ENCODE results near the gene SLC35D2.

SLC35D2 gene

DNA sequence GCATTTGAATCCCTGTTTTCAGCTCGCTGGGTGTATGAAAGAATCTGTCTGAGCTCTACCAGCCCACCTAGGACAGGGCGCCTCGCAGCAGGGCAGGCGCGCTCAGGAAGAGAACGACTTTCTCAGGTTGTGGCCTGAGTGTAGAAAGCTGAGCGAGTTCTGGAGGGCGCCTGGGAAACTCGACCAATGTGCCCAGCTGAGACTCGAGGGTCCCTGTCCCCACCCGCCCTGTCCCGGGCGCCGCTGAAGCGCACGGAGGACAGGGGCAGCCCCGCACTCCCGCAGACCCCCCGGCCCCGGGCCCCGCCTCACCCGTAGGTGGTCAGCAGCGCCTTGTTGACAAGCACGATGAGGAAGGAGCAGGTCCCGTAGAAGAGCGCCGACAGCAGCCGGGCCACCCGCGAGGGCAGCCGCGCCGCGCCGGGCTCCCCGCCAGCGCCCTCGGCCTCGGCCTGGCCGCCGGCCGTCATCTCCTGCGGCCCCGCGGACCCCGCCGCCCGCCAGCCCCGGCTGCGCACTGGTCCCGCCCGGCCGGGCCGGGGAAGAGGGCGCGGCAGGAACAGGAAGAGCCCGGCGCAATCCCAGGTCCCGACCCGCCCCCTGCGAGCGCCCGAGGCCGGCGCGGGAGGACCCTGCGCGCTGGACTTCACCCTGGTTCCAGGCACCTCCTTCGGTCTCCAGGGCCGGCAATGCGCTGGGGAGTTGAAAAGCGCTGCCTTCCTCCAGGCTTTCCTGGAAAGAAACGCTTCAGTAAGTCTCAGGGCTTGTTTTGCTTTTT lies at the start of gene SLC35D2:
SLC35D2 (minus strand) TSS at position 547 of the 778 bp plus-strand sequence; CDS start at position 470, 77 bp downstream.
- peak; percentile 91 for DNase-seq (ENCODE audit: low spot score)

DNA sequence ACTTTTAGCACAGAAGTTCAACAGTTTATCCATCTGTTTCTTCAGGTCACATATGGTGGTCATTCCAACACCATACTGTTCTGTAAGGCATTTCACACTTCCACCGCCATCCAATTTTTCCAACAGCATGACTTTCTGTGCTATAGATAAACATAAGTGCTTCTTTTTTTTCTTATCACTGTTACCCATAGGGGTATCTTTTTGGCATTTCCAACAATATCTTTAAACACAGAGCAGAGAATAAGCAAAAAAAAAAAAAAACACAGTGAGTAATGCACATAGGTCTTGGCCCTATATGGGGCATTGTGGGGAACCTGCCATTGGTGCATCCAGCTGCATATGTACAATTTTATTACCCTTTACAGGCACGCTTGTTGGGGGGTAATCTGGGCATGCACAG lies 46.9 kb upstream of the SLC35D2 start:
- DNase-seq (ENCODE audit: low spot score) = no peak

DNA sequence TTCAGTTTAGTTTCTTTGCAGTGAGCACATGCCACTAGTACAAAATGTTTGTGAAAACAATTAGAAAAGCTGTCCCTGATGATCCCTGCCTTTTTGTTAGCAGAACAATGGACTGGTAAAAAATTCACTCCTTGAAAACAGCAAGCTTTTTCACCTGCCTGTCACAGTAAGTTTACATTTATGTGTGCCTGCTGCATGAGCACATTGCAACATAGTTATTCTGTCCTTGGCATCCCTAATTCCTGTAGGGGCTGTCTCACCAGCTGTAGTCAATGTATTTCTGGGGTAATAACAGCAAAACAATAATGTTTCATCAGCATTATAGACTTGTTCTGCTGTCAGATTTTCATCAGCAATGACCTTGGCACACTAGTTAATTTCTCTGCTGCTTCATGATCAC lies 46.2 kb upstream of the SLC35D2 start:
- DNase-seq (ENCODE audit: low spot score) = no peak

DNA sequence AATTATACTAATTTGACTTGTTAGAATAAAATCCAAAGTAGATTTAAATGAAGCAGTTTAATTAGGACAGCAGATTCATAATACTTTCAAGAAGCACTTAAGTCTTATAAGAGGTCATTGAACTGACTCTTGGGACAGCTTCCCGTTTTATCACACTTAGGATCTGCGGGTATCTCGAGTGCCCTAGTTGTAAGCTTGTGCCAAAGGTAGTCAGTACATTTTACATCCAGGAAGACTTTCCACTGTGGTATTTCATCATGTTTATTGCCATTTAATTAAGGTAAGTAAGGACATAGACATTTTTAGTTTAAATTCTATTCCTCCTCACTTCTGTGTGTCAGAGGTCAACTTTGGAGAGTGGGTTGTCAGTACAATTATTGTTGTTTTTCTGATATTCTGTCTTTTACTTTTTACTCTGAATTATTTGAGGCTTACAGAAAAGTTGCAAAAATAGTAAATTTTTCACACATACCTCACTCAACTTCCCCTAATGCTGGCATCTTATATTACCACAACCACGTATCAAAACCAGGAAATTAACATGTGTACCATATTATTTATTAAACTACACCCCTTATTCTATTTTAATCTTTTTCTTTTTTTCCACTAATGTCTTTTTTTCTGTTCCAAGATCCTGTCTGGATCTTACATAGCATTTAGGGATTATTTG lies 42.1 kb upstream of the SLC35D2 start:
- DNase-seq (ENCODE audit: low spot score) = no peak

DNA sequence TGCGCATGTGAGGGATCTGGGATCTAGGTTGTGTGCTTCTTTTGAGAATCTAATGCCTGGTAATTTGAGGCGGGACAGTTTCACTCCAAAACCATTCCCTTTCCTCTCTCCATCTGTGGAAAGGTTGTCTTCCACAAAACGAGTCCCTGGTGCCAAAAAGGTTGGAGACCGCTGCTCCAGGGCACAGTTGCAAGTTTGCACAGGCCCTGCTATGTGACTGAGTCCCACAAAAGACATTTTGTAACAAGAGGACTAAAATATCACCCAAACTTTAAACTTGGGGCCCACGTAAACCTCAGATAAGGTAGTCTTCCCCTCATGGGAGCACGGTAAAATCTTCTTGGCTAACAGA lies 40.5 kb upstream of the SLC35D2 start:
- DNase-seq (ENCODE audit: low spot score) = no peak

DNA sequence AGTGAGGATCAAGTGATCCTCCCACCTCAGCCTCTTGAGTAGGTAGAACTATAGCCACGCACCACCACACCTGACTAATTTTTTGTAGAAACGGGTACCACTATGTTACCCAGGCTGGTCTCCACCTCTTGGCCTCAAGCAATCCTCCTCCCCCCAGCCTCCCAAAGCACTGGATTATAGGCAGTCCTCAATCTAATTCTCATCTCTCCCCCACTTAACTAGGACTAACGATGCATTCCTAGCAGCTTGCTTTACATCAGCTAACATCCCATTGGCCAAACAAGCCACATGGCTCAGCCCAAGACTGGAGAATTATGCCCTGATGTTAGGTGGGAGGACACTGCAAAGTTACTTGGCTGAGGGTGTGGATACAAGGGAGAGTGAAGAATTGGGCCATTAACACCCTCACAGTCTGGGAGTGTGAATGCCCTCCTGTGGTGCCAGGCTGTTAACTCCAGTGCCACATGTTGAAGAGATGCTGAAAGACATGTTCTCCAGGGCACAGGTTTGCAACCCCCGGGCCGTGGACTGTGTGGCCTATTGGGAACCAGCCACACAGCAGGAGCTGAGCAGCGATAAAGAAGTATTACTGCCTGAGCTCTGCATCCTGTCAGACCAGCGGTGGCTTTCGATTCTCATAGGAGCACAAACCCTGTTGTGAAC lies 39.9 kb upstream of the SLC35D2 start:
- DNase-seq (ENCODE audit: low spot score) = no peak

DNA sequence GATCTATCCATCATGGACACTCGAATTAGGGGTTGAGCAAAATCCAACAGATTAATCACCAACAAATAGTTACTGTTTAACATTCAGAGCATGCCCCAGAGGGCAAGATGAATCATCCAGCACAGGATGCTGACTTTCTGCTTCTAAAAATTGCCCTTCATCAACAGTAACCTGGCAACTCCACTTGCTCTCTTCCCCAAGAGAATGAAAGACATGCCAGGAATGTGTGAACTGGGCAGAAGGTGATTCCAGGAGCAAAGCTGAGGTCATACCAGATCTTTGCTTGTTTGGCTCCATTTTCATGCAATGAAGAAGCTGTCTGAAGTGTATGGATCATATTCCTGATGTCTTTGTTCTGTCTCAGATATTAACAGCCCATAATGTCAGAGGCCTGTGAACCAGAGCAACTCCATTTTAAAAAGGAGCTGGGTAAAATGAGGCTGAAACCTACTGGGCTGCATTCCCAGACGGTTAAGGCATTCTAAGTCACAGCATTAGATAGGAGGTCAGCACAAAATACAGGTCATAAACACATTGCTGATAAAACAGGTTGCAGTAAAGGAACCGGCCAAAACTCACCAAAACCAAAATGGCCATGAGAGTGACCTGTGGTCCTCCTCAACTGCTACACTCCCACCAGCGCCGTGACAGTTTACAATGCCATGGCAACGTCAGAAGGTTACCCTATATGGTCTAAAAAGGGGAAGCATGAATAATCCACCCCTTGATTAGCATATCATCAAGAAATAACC lies 37.1 kb upstream of the SLC35D2 start:
- peak; percentile 40 for DNase-seq (ENCODE audit: low spot score)

DNA sequence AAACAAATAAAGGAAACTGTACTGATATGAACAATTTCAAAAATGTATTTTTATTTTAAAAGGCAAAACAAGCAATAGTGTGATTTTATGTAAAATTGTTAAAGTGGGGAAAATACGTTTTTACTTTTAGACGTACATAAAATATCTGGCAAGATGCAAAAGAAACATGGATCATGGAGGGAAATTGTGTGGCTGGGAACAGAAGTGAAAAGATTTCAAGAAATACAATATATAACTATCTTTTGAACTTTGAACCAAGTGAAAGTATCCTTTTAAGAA lies 36.1 kb upstream of the SLC35D2 start:
- no peak for DNase-seq (ENCODE audit: low spot score)

DNA sequence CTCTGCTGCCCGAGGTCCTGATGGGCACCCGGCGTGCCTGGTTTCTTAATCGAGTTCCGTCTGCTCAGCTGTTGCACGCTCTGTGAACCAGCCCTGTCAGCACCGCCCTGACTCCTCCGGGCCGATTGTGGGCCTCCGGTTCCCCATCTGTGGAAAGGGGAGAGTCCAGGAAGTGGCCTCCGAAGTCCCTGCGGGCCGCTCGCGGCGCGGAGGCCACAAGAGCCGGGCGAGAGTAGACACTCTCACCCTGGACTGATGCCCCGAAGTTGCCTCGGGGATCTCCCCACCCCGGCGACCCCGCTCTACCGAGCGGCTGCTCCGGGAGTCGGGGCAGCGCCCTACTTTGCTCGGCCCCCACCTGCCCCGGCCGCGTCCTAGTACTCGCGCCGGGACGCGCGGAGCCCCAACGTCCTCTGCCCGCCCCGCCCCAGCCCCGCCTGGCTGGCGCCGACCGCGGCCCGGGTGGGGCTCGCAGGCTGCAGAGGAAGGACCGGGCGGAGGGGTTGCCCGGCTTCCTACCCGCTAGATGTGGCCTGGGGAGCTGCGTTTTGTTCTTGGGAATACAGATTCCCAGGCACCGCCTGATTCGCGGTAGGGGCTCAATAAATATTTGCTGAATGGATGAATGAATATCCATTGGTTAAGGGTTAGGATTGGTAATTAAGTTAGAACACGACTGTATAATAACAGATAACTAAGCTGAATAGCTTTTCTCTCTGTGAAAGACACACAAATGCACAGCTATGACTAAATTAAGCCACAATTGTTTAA lies 35.6 kb upstream of the SLC35D2 start:
- peak; percentile 75 for DNase-seq (ENCODE audit: low spot score)

DNA sequence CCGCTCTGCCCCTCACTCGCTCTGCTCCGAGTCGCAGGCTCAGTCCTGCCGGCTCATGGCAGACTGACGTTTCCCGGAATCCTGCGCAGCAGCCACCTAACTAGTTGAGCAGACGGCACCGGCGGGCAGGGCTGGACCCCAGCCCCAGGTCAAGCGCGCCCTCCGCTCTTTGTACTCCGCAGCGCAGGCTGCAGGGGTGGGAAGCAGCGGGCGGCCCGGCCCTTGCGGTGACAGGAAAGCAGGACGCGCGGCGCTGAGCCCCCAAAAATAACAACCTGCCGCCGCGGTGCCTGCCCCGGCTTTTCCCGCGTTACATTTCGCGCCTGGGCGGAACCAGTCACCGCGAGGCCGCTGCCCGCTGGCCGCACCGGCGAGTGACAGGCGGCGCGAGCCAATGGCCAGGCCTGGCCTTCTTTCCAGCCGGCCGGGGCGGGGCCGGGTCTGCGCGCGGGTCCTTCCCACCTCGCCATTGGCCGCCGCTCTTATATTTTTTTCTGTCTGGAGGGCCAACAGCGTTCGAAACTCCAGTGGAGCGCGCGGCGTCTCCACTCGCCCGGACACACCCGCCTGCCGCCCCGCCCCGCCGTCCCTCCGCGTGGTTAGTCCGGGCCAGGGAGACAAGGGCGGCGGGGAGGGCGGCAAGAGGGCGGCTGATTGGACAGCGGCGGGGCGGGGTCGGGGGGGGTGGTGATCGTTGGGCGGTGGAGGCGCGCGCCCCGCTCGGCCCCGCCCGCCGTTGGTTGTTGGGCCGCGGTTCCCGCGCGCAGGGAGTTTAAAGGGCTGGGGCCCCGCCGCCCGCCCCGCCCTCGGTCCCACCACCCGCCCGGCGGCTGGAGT lies 34.8 kb upstream of the SLC35D2 start, which contains the start of gene ZNF367:
ZNF367 (minus strand) TSS at position 288 of the 837 bp plus-strand sequence. CDS start 338 bp downstream, outside the sequence.
- DNase-seq (ENCODE audit: low spot score) = peak; percentile 91

DNA sequence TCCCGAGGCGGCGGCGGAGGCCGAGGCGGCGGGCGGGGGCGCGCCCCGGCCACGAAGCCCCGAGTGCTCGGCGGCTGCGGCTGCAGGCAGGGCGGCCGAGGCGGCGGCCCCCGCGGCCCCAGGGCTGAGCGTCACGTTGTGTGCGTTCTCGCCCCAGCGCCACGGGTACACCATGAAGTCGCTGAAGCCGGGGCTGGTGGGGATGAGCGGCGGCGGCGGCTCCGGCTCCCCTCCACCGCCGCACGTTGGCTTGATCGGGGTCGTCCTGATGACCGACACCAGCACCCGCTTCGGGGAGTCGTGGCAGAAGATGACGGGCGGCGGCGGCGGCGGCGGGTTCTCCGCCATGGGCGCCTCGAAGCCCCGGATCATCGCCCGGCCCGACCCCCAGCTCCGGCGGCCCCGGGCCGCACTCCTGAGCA lies 34.2 kb upstream of the SLC35D2 start:
- no peak for DNase-seq (ENCODE audit: low spot score)

DNA sequence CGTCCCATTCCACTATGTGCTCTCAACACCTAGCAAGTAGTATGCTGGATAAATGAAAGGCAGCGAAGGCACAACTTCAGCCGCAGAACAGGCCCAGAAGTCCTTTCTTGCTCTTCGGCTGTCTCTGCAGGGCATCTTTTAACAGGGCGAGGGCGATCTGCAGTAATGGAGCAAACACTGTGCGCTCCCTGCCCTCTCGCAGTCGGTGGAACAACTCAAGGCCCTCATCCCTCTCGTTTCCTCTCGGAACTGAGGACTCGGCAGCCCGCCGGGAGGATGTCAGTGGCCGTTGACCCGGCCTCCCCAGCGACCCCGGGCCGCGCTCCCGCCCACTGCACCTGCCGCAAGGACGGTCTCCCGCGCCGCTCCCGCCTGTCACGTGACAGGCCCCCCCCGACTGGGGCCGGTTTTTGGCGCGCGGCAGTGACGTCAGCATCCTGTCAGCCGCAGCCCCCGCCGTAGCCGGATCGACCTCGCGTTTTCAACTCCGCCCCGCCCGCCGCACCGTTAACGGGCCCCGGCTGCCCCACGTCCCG lies 33.6 kb upstream of the SLC35D2 start:
- peak; percentile 92 for DNase-seq (ENCODE audit: low spot score)

DNA sequence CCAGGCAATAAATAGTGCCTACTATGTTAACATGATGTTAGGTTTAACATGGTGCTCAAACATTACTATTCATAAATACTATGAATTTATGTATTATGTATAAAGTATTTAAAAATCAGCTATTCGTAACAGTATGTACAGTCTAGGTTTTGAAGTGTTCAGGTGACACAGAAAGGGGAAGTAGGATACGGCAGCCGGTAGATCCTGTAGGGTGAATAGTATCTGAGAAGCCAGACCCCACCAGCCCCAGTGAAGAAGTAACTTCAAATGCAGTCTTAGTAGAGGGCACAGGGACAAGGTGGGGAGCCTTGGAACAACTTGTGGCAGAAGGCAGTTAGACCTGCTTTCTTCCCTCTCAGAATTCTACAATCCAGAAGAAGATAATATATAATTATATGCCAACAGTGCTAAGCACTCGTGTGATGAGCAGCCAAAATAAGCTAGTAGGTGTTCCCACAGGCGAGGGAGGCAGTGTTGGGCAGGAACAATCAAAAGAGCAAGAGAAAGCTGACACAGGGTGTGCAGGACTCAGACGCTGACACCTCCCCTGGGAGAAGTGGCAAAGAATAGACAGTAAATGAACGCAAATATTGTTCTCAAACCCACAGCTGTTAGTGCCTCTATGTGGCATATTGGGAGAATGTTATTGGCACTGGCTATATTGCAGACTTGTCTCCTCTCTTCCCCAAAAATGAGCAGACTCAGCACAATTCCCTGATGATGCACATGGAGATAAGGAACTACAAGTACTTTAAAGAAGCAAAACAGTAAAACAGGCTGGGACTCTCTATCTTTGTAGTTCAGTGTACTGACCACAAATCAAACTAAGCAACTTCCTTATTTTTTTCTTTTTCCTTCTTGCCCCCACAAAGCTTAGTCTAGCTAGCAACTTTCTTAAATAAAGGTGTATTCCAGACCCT lies 30.1 kb upstream of the SLC35D2 start:
- no peak for DNase-seq (ENCODE audit: low spot score)

DNA sequence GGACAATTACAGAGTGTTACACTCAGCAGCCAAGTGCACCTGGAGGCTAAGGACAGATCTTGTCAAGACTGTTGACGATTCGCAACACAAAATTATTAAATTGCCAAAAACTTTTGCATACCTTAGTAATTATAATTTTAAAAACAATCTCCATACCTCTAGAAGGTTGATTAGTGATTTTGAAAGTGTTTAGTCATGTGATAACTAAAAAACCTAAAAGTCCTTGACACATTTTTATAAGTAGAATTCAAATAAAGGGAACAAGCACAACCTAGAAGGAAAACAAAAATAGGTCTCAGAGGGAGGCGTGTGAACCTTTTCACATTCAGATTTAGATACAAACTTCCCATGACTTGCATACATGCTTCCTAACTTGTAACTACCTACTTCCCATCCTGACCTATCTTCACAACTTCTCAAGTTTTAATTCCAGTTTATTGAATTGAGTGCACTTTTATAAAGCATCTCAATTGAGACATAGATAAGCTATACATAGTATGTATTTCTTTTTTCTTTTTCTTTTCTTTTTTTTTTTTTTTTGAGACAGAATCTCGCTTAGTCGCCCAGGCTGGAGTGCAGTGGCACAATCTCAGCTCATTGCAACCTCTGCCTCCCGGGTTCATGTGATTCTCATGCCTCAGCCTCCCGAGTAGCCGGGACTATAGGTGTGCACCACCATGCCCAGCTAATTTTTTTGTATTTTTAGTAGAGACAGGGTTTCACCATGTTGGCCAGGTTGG lies 28.8 kb upstream of the SLC35D2 start:
- no peak for DNase-seq (ENCODE audit: low spot score)

DNA sequence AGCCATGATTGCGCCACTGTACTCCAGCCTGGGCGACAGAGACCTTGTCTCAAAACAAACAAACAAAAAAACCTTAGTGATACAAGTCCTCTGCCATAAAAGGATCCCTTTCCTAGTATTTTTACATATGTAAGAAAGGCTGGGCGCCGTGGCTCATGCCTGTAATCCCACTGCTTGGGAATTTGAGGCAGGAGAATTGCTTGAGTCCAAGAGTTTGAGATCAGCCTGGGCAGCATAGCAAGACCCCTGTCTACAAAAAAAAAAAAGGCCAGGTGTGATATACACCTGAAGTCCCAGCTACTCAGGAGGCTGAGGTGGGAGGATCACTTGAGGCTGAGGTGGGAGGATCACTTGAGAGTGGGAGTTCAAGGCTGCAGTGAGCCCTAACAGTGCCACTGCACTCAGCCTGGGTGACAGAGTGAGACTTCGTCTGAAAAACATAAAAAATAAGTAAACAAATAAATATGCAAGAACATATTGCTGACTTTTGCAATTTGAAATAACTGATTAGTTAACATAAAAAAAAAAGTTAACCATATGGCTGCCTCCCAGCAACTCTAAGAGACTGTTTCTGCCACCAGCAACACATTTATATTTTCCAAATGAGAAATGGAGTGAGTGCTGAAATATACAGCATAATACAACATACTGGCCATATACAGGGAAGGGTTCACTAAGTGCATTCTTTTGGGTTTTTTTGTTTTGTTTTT lies 27.8 kb upstream of the SLC35D2 start:
- DNase-seq (ENCODE audit: low spot score) = no peak

DNA sequence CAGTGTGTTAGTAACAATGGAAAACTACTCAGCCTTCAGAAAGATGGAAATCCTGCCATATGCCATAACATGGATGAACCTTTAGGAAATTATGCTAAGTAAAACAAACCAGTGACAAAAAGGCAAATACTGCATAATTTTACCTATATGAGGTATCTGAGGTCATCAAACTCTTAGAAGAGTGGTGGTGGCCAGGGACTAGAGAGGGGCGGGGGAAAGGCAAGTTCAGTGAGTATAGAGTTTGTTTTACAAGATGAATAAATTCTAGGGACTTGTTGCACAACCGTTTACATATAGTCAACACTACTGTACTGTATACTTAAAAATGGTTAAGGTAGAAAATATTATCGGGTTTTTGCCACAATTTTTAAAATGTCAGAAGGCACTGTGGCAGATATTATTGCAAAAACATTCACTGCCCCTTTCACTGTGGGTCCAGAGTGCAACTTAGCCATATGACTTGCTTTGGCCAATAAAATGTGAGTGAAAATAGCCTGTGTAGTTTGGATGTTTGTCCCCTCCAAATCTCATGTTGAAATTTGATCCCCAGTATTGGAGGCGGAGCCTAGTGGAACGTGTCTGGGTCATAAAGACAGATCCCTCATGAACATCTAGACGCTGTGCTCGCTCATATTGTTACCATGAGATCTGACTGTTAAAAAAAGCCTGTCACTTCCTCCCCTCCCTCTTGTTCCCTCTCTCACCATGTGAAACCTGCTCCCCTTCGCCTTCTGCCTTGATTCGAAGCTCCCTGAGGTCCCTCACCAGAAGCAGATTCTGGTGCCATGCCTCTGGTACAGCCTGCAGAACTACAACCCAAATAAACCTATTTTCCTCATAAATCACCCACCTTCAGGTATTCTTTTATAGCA lies 25.1 kb upstream of the SLC35D2 start:
- no peak for DNase-seq (ENCODE audit: low spot score)

Data from iPS-NIHi11 (cell line).